HEK293 (cell line): ENCODE results near the gene APOL3.

Experiments used
- CTCF ChIA-PET: fragments of 350-600 bp; formaldehyde crosslinking; extraction: SDS; loops from one replicate; lab custom pipeline; 2021; ENCODE audit warnings: antibody characterized with exemption; lab: Yijun Ruan, JAX
- POLR2A ChIA-PET: fragments of 300-600 bp; formaldehyde crosslinking; extraction: SDS; loops from one replicate; lab custom pipeline; 2020; ENCODE audit warnings: antibody characterized with exemption, inconsistent platforms; lab: Yijun Ruan, JAX
- H3K27ac ChIP-seq: fragments of 200-500 bp; sonication (Bioruptor generic); 2 replicates; pipeline ENCODE4 v1.5.1; 2014; ENCODE audit warnings: low read depth, low read length, control low read depth, inconsistent platforms; ENCODE audit errors: extremely low read depth
- H3K36me3 ChIP-seq, 2 experiments: fragments of 200-500 bp in 1 of 2; sonication (Bioruptor generic) in 1 of 2; 1 replicate in 1 of 2; 2 replicates in 1 of 2; pipeline ENCODE4 v1.5.1; 2014 to 2017; ENCODE audit warnings: inconsistent platforms in 2 of 2, low read length in 2 of 2; ENCODE audit not compliant: control insufficient read depth in 2 of 2, insufficient read depth in 1 of 2
- H3K4me1 ChIP-seq: fragments of 200-500 bp; sonication (Bioruptor generic); 2 replicates; pipeline ENCODE4 v1.5.1; 2014; ENCODE audit warnings: mild to moderate bottlenecking, low read length, inconsistent platforms; ENCODE audit not compliant: control insufficient read depth, insufficient read depth
- H3K4me3 ChIP-seq: 2 replicates; pipeline ENCODE4 v1.5.1; 2011; ENCODE audit warnings: low read depth, mild to moderate bottlenecking, control low read depth, low read length, moderate library complexity
- H3K9me3 ChIP-seq: fragments of 200-500 bp; sonication (Bioruptor generic); 2 replicates; pipeline ENCODE4 v1.5.1; 2014; ENCODE audit warnings: low read depth, low read length, inconsistent platforms; ENCODE audit not compliant: control insufficient read depth, insufficient read depth
- BCL11A ChIP-seq: fragments of 450-650 bp; formaldehyde crosslinking; IDR thresholded peaks from 2 replicates; pipeline ENCODE4 v1.5.1; 2016; ENCODE audit warnings: low read depth, missing biosample characterization, missing genetic modification characterization
- GLI2 ChIP-seq: fragments of 450-650 bp; formaldehyde crosslinking; IDR thresholded peaks from 2 replicates; pipeline ENCODE4; 2017; ENCODE audit warnings: missing biosample characterization, missing genetic modification characterization, low read depth, borderline replicate concordance
- GLIS1 ChIP-seq: fragments of 450-650 bp; formaldehyde crosslinking; IDR thresholded peaks from 2 replicates; pipeline ENCODE4 v1.5.1; 2016; ENCODE audit warnings: missing biosample characterization, missing genetic modification characterization
- IKZF3 ChIP-seq: fragments of 450-650 bp; IDR thresholded peaks from 2 replicates; pipeline ENCODE4 v1.5.0; 2018; ENCODE audit warnings: missing biosample characterization, mild to moderate bottlenecking, missing genetic modification characterization, moderate library complexity
- OSR2 ChIP-seq: fragments of 450-650 bp; formaldehyde crosslinking; IDR thresholded peaks from 2 replicates; pipeline ENCODE4 v1.5.1; 2016; ENCODE audit warnings: missing biosample characterization, missing genetic modification characterization
- TCF7L2 ChIP-seq: IDR thresholded peaks from 2 replicates; pipeline ENCODE4 v1.6.1; 2011; ENCODE audit warnings: low read depth, mild to moderate bottlenecking, inconsistent platforms, low read length, moderate library complexity, borderline replicate concordance
- ZBTB10 ChIP-seq: fragments of 450-650 bp; formaldehyde crosslinking; IDR thresholded peaks from 2 replicates; pipeline ENCODE4 v1.5.1; 2016; ENCODE audit warnings: missing biosample characterization, missing genetic modification characterization
- ZNF175 ChIP-seq: fragments of 450-650 bp; formaldehyde crosslinking; IDR thresholded peaks from 2 replicates; pipeline ENCODE4 v1.5.1; 2016; ENCODE audit warnings: missing biosample characterization, missing genetic modification characterization
- ZNF202 ChIP-seq: fragments of 450-650 bp; formaldehyde crosslinking; IDR thresholded peaks from 2 replicates; pipeline ENCODE4 v1.5.1; 2016; ENCODE audit warnings: missing biosample characterization, missing genetic modification characterization, borderline replicate concordance
- ZNF214 ChIP-seq: fragments of 450-650 bp; formaldehyde crosslinking; IDR thresholded peaks from 2 replicates; pipeline ENCODE4 v1.5.1; 2017; ENCODE audit warnings: missing biosample characterization, mild to moderate bottlenecking, missing genetic modification characterization, borderline replicate concordance
- ZNF266 ChIP-seq: fragments of 450-650 bp; formaldehyde crosslinking; IDR thresholded peaks from 2 replicates; pipeline ENCODE4 v1.5.1; 2016; ENCODE audit warnings: missing biosample characterization, missing genetic modification characterization, low read depth
- ZNF280C ChIP-seq: fragments of 450-650 bp; formaldehyde crosslinking; IDR thresholded peaks from 2 replicates; pipeline ENCODE4 v1.5.1; 2016; ENCODE audit warnings: missing biosample characterization, missing genetic modification characterization
- ZNF292 ChIP-seq: fragments of 450-650 bp; formaldehyde crosslinking; IDR thresholded peaks from 2 replicates; pipeline ENCODE4 v1.5.1; 2016; ENCODE audit warnings: low read depth, missing biosample characterization, missing genetic modification characterization, borderline replicate concordance
- ZNF324 ChIP-seq: fragments of 450-650 bp; formaldehyde crosslinking; IDR thresholded peaks from 2 replicates; pipeline ENCODE4 v1.5.1; 2016; ENCODE audit warnings: missing biosample characterization, missing genetic modification characterization
- ZNF350 ChIP-seq: fragments of 450-650 bp; formaldehyde crosslinking; IDR thresholded peaks from 2 replicates; pipeline ENCODE4 v1.5.0; 2017; ENCODE audit warnings: missing biosample characterization, mild to moderate bottlenecking, missing genetic modification characterization
- ZNF362 ChIP-seq: fragments of 450-650 bp; formaldehyde crosslinking; IDR thresholded peaks from 2 replicates; pipeline ENCODE4 v1.5.1; 2016; ENCODE audit warnings: missing biosample characterization, missing genetic modification characterization
- ZNF394 ChIP-seq: fragments of 450-650 bp; formaldehyde crosslinking; IDR thresholded peaks from 2 replicates; pipeline ENCODE4 v1.5.1; 2016; ENCODE audit warnings: missing biosample characterization, missing genetic modification characterization, mild to moderate bottlenecking, moderate library complexity, borderline replicate concordance
- ZNF514 ChIP-seq: fragments of 450-650 bp; formaldehyde crosslinking; IDR thresholded peaks from 2 replicates; pipeline ENCODE4 v1.5.1; 2016; ENCODE audit warnings: missing biosample characterization, missing genetic modification characterization
- ZNF548 ChIP-seq: fragments of 450-650 bp; formaldehyde crosslinking; IDR thresholded peaks from 2 replicates; pipeline ENCODE4 v1.5.1; 2016; ENCODE audit warnings: missing biosample characterization, missing genetic modification characterization
- ZNF549 ChIP-seq: fragments of 450-650 bp; IDR thresholded peaks from 2 replicates; pipeline ENCODE4 v1.5.1; 2018; ENCODE audit warnings: missing biosample characterization, missing genetic modification characterization, mild to moderate bottlenecking, inconsistent platforms, moderate library complexity
- ZNF558 ChIP-seq: fragments of 450-650 bp; formaldehyde crosslinking; IDR thresholded peaks from 2 replicates; pipeline ENCODE4 v1.5.1; 2016; ENCODE audit warnings: missing biosample characterization, missing genetic modification characterization
- ZNF654 ChIP-seq: fragments of 450-650 bp; formaldehyde crosslinking; IDR thresholded peaks from 2 replicates; pipeline ENCODE4 v1.5.1; 2016; ENCODE audit warnings: low read depth, missing biosample characterization, missing genetic modification characterization
- ZNF704 ChIP-seq: fragments of 450-650 bp; formaldehyde crosslinking; IDR thresholded peaks from 2 replicates; pipeline ENCODE4 v1.5.1; 2016; ENCODE audit warnings: missing biosample characterization, missing genetic modification characterization
- ZSCAN16 ChIP-seq: fragments of 450-650 bp; formaldehyde crosslinking; IDR thresholded peaks from 2 replicates; pipeline ENCODE4 v1.5.1; 2016; ENCODE audit warnings: missing biosample characterization, missing genetic modification characterization
- ZSCAN30 ChIP-seq: fragments of 450-650 bp; IDR thresholded peaks from 2 replicates; pipeline ENCODE4 v1.5.1; 2018; ENCODE audit warnings: missing biosample characterization, mild to moderate bottlenecking, missing genetic modification characterization, moderate library complexity

Gene APOL3

GRCh38 chr22:36124666-36125065, 35.9 kb downstream of the APOL3 start:
- CTCF ChIA-PET = interaction anchor here (0.6 to 4.6 kb wide), 50 partner anchors 9 to 777 kb away, joined by 3 to 37 read pairs (median 5); partner anchors contain the start of genes APOL6 and RBFOX2
- Histone ChIP-seq H3K27ac (no peak overlapping the region), H3K36me3 (no peaks in the 10 kb centered on the region), H3K4me1 (no peaks in the 10 kb centered on the region; the same call in 1 of the 2 replicates), H3K9me3 (no peaks in the 10 kb centered on the region), H3K4me3 (no peak overlapping the region)
- TF ChIP-seq GLI2 (no peak), GLIS1 (tag by site-specific recombination) (no peak), ZNF280C (tag by site-specific recombination) (no peak), ZNF350 (tag by site-specific recombination) (no peak), ZNF394 (tag by site-specific recombination) (no peak), TCF7L2 (no peak), ZNF654 (tag by site-specific recombination) (no peak)
- POLR2A ChIA-PET = interaction anchor here (1.1 kb wide), 1 partner anchor 58 kb away, joined by 3 read pairs; no protein-coding TSS in a partner anchor

GRCh38 chr22:36123673-36124630, 36.6 kb downstream of the APOL3 start:
- POLR2A ChIA-PET = interaction anchor here (1.1 kb wide), 1 partner anchor 58 kb away, joined by 3 read pairs; no protein-coding TSS in a partner anchor
- no peak overlapping the region for H3K27ac ChIP-seq
- TF ChIP-seq ZNF704 (tag by site-specific recombination) (no peak), ZNF549 (tag by site-specific recombination) (no peak), ZNF394 (tag by site-specific recombination) (peak; percentile 22; the same call in 1 of the 2 replicates), ZNF548 (tag by site-specific recombination) (no peak), ZNF175 (tag by site-specific recombination) (no peak), ZSCAN30 (tag by site-specific recombination) (peak; percentile 39), ZBTB10 (tag by site-specific recombination) (no peak; the same call in 1 of the 2 replicates), IKZF3 (tag by site-specific recombination) (peak; percentile 60; the same call in 1 of the 2 replicates), ZSCAN16 (tag by site-specific recombination) (no peak), ZNF214 (tag by site-specific recombination) (no peak), ZNF324 (tag by site-specific recombination) (no peak; the same call in 1 of the 2 replicates), OSR2 (tag by site-specific recombination) (no peak), ZNF362 (tag by site-specific recombination) (no peak), ZNF558 (no peak), ZNF292 (tag by site-specific recombination) (no peak), ZNF266 (tag by site-specific recombination) (no peak), ZNF514 (tag by site-specific recombination) (no peak), ZNF202 (tag by site-specific recombination) (no peak), BCL11A (tag by site-specific recombination) (no peak)

More at GRCh38 chr22:36123673-36124630, 36.6 kb downstream of the APOL3 start:
- H3K9me3 ChIP-seq = no peaks in the 10 kb centered on the region
- H3K4me3 ChIP-seq = no peak overlapping the region
- H3K4me1 ChIP-seq = no peaks in the 10 kb centered on the region; the same call in 1 of the 2 replicates
- no peaks in the 10 kb centered on the region for H3K36me3 ChIP-seq
- CTCF ChIA-PET = interaction anchor here (0.6 to 4.6 kb wide), 51 partner anchors 9 to 776 kb away, joined by 3 to 37 read pairs (median 5); partner anchors contain the start of genes APOL6 and RBFOX2
